ENCODE measurements around the gene KDM6A.
"Not testable (repeated sequence)": the region's sequence is repeated elsewhere in the genome, so short reads cannot be mapped to it uniquely, and the experiment has no call there.

Gene KDM6A

GRCh38 chrX:44927398-44927797 lies 54.4 kb downstream of the KDM6A start:
- Histone ChIP-seq H3K27me3 (ENCODE audit: insufficient read depth, low read length) (no peaks in the 10 kb centered on the region), H3K9ac (ENCODE audit: low read depth, low read length) (no peak overlapping the region), H3K27ac (ENCODE audit: low read depth, low read length) (no peak overlapping the region), H3K4me3 (ENCODE audit: low read length) (no peak overlapping the region), H3K9me3 (ENCODE audit: insufficient read depth, low read depth, low read length) (no peaks in the 10 kb centered on the region), H3K36me3 (ENCODE audit: insufficient read depth, low read length) (no peaks in the 10 kb centered on the region), H3K4me1 (ENCODE audit: insufficient read depth, low read length) (no peaks in the 10 kb centered on the region)
- WGBS: no CpG with 5 or more reads among the region's 1 CpG

DNA sequence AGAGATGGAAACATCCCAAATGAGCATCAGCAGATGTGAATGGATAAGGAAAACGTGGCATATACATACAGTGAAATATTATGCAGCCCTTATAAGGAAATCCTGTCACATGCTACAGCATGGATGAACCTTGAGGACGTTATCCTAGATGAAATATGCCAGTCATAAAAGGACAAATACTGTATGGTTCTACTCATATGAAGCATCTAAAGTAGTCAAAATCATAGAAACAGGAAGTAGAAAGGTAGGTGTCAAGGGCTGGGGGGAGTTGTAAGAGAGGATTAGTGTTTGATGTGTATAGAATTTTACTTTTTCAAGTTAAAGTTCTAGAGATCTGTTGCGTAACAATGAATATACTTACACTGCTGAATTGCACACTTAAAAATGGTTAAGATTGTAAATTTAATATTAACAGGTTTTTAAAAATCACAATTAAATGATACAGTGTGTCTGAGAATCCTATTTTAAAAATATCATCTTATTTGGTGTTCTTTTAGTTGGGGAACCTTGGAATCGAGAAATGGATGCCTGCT lies 58.5 kb downstream of the KDM6A start:
- WGBS: 97% methylated on average over 2 of the region's 4 CpGs

GRCh38 chrX:44935172-44935571 lies 62.2 kb downstream of the KDM6A start:
- Histone ChIP-seq H3K9me3 (ENCODE audit: insufficient read depth, low read depth, low read length) (no peaks in the 10 kb centered on the region), H3K4me3 (ENCODE audit: low read length) (no peak overlapping the region), H3K9ac (ENCODE audit: low read depth, low read length) (no peak overlapping the region), H3K27ac (ENCODE audit: low read depth, low read length) (no peak overlapping the region), H3K36me3 (ENCODE audit: insufficient read depth, low read length) (no peaks in the 10 kb centered on the region), H3K4me1 (ENCODE audit: insufficient read depth, low read length) (no peaks in the 10 kb centered on the region), H3K27me3 (ENCODE audit: insufficient read depth, low read length) (no peaks in the 10 kb centered on the region)
- 78% methylated on average over 1 of the region's 4 CpGs for WGBS

More for the DNA sequence above, 58.5 kb downstream of the KDM6A start:
- H3K9me3 ChIP-seq (ENCODE audit: insufficient read depth, low read depth, low read length): no peaks in the 10 kb centered on the region
- H3K4me3 ChIP-seq (ENCODE audit: low read length): no peak overlapping the region
- H3K4me1 ChIP-seq (ENCODE audit: insufficient read depth, low read length): no peaks in the 10 kb centered on the region
- no peaks in the 10 kb centered on the region for H3K27me3 ChIP-seq (ENCODE audit: insufficient read depth, low read length)
- no peak overlapping the region for H3K9ac ChIP-seq (ENCODE audit: low read depth, low read length)
- no peaks in the 10 kb centered on the region for H3K36me3 ChIP-seq (ENCODE audit: insufficient read depth, low read length)
- no peak overlapping the region for H3K27ac ChIP-seq (ENCODE audit: low read depth, low read length)

DNA sequence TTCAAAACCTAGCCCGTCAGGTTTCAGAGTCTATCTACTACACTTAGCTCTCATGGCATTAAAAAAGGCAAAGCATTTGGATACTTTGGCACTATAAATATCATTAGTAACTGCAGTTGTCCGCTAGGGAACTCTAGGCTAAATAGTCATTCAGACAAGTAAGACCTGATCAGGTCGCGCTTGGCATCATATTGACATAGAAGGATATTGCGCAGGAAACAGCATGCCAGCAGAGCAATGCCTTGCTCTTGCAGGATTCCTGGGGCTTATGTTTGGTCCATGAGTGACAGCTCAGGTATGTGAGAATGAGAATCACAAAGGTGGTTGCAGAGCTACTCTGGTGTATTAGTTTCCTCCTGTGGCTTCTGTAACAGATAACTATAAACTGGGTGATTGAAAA lies 62.7 kb downstream of the KDM6A start:
- Histone ChIP-seq H3K27me3 (ENCODE audit: insufficient read depth, low read length) (no peaks in the 10 kb centered on the region), H3K4me3 (ENCODE audit: low read length) (no peak overlapping the region), H3K4me1 (ENCODE audit: insufficient read depth, low read length) (no peaks in the 10 kb centered on the region), H3K9ac (ENCODE audit: low read depth, low read length) (no peak overlapping the region), H3K36me3 (ENCODE audit: insufficient read depth, low read length) (no peaks in the 10 kb centered on the region), H3K27ac (ENCODE audit: low read depth, low read length) (no peak overlapping the region), H3K9me3 (ENCODE audit: insufficient read depth, low read depth, low read length) (no peaks in the 10 kb centered on the region)
- 98% methylated on average over 5 of the region's 5 CpGs for WGBS

- 94% methylated on average over 1 of the region's 2 CpGs for WGBS
- Histone ChIP-seq H3K9ac (ENCODE audit: low read depth, low read length) (no peak overlapping the region), H3K36me3 (ENCODE audit: insufficient read depth, low read length) (no peaks in the 10 kb centered on the region), H3K9me3 (ENCODE audit: insufficient read depth, low read depth, low read length) (no peaks in the 10 kb centered on the region), H3K27me3 (ENCODE audit: insufficient read depth, low read length) (no peaks in the 10 kb centered on the region), H3K27ac (ENCODE audit: low read depth, low read length) (no peak overlapping the region), H3K4me1 (ENCODE audit: insufficient read depth, low read length) (no peaks in the 10 kb centered on the region), H3K4me3 (ENCODE audit: low read length) (no peak overlapping the region)
Observed at GRCh38 chrX:44937606-44938005, 64.6 kb downstream of the KDM6A start.

DNA sequence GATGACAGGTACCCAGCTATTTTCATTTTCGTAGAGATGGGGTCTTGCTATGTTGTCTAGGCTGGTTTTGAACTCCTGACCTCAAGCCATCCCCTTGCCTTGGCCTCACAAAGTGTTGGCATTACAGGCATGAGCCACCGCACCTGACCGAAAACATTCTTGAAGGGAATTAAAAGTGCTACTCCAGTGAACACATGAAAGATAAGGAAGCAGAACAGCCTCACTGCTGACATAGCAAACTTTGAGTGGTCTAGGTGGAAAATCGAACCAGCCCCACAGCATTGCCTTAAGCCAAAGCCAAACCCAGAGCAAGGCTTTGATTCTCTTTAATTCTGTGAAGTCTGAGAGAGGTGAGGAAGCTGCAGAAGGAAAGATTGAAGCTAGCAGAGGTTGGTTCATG lies 65.1 kb downstream of the KDM6A start:
- H3K9ac ChIP-seq (ENCODE audit: low read depth, low read length): no peak overlapping the region
- H3K27me3 ChIP-seq (ENCODE audit: insufficient read depth, low read length): no peaks in the 10 kb centered on the region
- no peak overlapping the region for H3K27ac ChIP-seq (ENCODE audit: low read depth, low read length)
- no peaks in the 10 kb centered on the region for H3K9me3 ChIP-seq (ENCODE audit: insufficient read depth, low read depth, low read length)
- H3K4me1 ChIP-seq (ENCODE audit: insufficient read depth, low read length): no peaks in the 10 kb centered on the region
- WGBS: 97% methylated on average over 3 of the region's 4 CpGs
- H3K4me3 ChIP-seq (ENCODE audit: low read length): no peak overlapping the region
- H3K36me3 ChIP-seq (ENCODE audit: insufficient read depth, low read length): no peaks in the 10 kb centered on the region

DNA sequence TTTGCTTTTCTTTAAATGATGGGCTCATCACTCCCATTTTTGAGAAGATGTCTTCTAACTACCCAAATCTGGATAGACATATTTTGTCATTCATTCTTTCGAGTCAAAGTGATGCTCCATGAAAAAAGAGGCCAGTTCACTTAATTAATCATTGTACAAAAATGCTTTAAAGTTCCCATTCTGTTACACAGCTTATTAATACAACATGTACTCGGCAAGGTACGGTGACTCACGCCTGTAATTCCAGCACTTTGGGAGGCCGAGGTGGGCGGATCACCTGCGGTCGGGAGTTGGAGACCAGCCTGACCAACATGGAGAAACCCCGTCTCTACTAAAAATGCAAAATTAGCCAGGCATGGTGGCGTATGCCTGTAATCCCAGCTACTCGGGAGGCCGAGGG lies 67.6 kb downstream of the KDM6A start:
- H3K36me3 ChIP-seq (ENCODE audit: insufficient read depth, low read length); H3K9ac ChIP-seq (ENCODE audit: low read depth, low read length); H3K4me1 ChIP-seq (ENCODE audit: insufficient read depth, low read length); H3K4me3 ChIP-seq (ENCODE audit: low read length); H3K27ac ChIP-seq (ENCODE audit: low read depth, low read length); H3K27me3 ChIP-seq (ENCODE audit: insufficient read depth, low read length); H3K9me3 ChIP-seq (ENCODE audit: insufficient read depth, low read depth, low read length): not testable (repeated sequence)
- WGBS: 97% methylated on average over 12 of the region's 12 CpGs

GRCh38 chrX:44943007-44943406 lies 70.0 kb downstream of the KDM6A start:
- H3K9ac ChIP-seq (ENCODE audit: low read depth, low read length): no peak overlapping the region
- no CpG with 5 or more reads among the region's 3 CpGs for WGBS
- H3K36me3 ChIP-seq (ENCODE audit: insufficient read depth, low read length): no peaks in the 10 kb centered on the region
- no peak overlapping the region for H3K27ac ChIP-seq (ENCODE audit: low read depth, low read length)
- peaks cover 5% of the 10 kb centered on the region; the same call in 1 of the 2 replicates for H3K4me1 ChIP-seq (ENCODE audit: insufficient read depth, low read length)
- H3K27me3 ChIP-seq (ENCODE audit: insufficient read depth, low read length): no peaks in the 10 kb centered on the region
- H3K4me3 ChIP-seq (ENCODE audit: low read length): no peak overlapping the region
- no peaks in the 10 kb centered on the region for H3K9me3 ChIP-seq (ENCODE audit: insufficient read depth, low read depth, low read length)

DNA sequence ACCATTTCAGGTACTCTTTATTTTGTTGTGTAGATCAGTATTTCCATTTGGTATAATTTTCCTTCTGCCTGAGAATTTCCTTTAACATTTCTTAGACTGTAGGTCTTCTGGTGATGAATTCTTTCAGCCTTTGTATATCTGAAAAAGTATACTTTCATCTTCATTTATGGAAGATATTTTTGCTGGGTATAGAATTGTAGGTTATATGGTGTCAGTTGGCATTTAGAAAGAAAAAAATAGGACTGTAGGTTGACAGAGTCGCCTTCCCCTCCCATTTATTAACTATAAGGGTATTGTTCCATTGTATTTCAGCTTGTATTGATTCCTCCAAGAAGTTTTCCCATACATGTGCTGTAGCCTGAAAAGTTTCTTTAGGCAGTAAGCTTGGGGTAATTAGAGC lies 71.9 kb downstream of the KDM6A start:
- Histone ChIP-seq H3K9ac (ENCODE audit: low read depth, low read length) (no peak overlapping the region), H3K9me3 (ENCODE audit: insufficient read depth, low read depth, low read length) (no peaks in the 10 kb centered on the region), H3K27ac (ENCODE audit: low read depth, low read length) (no peak overlapping the region), H3K4me3 (ENCODE audit: low read length) (no peak overlapping the region), H3K4me1 (ENCODE audit: insufficient read depth, low read length) (peaks cover 16% of the 10 kb centered on the region; the same call in 1 of the 2 replicates), H3K27me3 (ENCODE audit: insufficient read depth, low read length) (no peaks in the 10 kb centered on the region), H3K36me3 (ENCODE audit: insufficient read depth, low read length) (no peaks in the 10 kb centered on the region)
- no CpG with 5 or more reads among the region's 1 CpG for WGBS

- 80% methylated on average over 4 of the region's 4 CpGs for WGBS
Observed at GRCh38 chrX:44945736-44946135, 72.7 kb downstream of the KDM6A start.

GRCh38 chrX:44946771-44947170 lies 73.8 kb downstream of the KDM6A start:
- Histone ChIP-seq H3K4me1 (ENCODE audit: insufficient read depth, low read length) (peaks cover 21% of the 10 kb centered on the region; the same call in 1 of the 2 replicates), H3K9ac (ENCODE audit: low read depth, low read length) (no peak overlapping the region), H3K9me3 (ENCODE audit: insufficient read depth, low read depth, low read length) (no peaks in the 10 kb centered on the region), H3K36me3 (ENCODE audit: insufficient read depth, low read length) (no peaks in the 10 kb centered on the region), H3K27me3 (ENCODE audit: insufficient read depth, low read length) (no peaks in the 10 kb centered on the region), H3K27ac (ENCODE audit: low read depth, low read length) (no peak overlapping the region), H3K4me3 (ENCODE audit: low read length) (no peak overlapping the region)
- WGBS: no CpG with 5 or more reads among the region's 4 CpGs

More at GRCh38 chrX:44945736-44946135, 72.7 kb downstream of the KDM6A start:
- H3K27me3 ChIP-seq (ENCODE audit: insufficient read depth, low read length): no peaks in the 10 kb centered on the region
- no peak overlapping the region for H3K27ac ChIP-seq (ENCODE audit: low read depth, low read length)
- no peaks in the 10 kb centered on the region for H3K9me3 ChIP-seq (ENCODE audit: insufficient read depth, low read depth, low read length)
- H3K9ac ChIP-seq (ENCODE audit: low read depth, low read length): no peak overlapping the region
- H3K4me3 ChIP-seq (ENCODE audit: low read length): no peak overlapping the region
- H3K36me3 ChIP-seq (ENCODE audit: insufficient read depth, low read length): no peaks in the 10 kb centered on the region
- peaks cover 21% of the 10 kb centered on the region; the same call in 1 of the 2 replicates for H3K4me1 ChIP-seq (ENCODE audit: insufficient read depth, low read length)

- Histone ChIP-seq H3K4me3 (ENCODE audit: low read length) (no peak overlapping the region), H3K9me3 (ENCODE audit: insufficient read depth, low read depth, low read length) (no peaks in the 10 kb centered on the region), H3K36me3 (ENCODE audit: insufficient read depth, low read length) (no peaks in the 10 kb centered on the region), H3K4me1 (ENCODE audit: insufficient read depth, low read length) (peaks cover 21% of the 10 kb centered on the region; the same call in 1 of the 2 replicates), H3K9ac (ENCODE audit: low read depth, low read length) (no peak overlapping the region), H3K27ac (ENCODE audit: low read depth, low read length) (no peak overlapping the region), H3K27me3 (ENCODE audit: insufficient read depth, low read length) (no peaks in the 10 kb centered on the region)
- 95% methylated on average over 2 of the region's 4 CpGs for WGBS
Observed at GRCh38 chrX:44947995-44948394, 75.0 kb downstream of the KDM6A start.
